Osteoblast (primary cell): ENCODE measurements around the gene ALDH8A1. TPM values are rescaled to one million over a fixed set of nuclear protein-coding genes. Genes with fewer than 3 reads are reported as not detected.
A peak's percentile ranks its signal among the peaks of the same experiment; 100 is the strongest.

Source experiments
- DNase-seq: peaks from one replicate; pipeline ENCODE4 v3.0.0; 2011; ENCODE audit warnings: low spot score, mixed read lengths; ENCODE audit not compliant: insufficient read length; ENCODE audit errors: missing footprints
- H2AFZ ChIP-seq: 2 replicates; pipeline ENCODE4 v1.6.0; 2011; ENCODE audit warnings: mild to moderate bottlenecking, low read length
- H3K27ac ChIP-seq: 2 replicates; pipeline ENCODE4 v1.5.1; 2011; ENCODE audit warnings: mild to moderate bottlenecking, low read depth, low read length, moderate library complexity
- H3K27me3 ChIP-seq: 2 replicates; pipeline ENCODE4 v1.6.0; 2012; ENCODE audit warnings: mild to moderate bottlenecking, control low read depth, inconsistent platforms, low read length, moderate library complexity; ENCODE audit not compliant: insufficient read depth
- H3K36me3 ChIP-seq: 2 replicates; pipeline ENCODE4 v1.5.1; 2011; ENCODE audit warnings: mild to moderate bottlenecking, low read length, control low read depth, moderate library complexity; ENCODE audit not compliant: insufficient read depth
- H3K4me1 ChIP-seq: 2 replicates; pipeline ENCODE4 v1.5.1; 2011; ENCODE audit warnings: mild to moderate bottlenecking, low read length, control low read depth, moderate library complexity; ENCODE audit not compliant: insufficient read depth
- H3K4me2 ChIP-seq: 2 replicates; pipeline ENCODE4 v1.6.0; 2011; ENCODE audit warnings: mild to moderate bottlenecking, low read length; ENCODE audit not compliant: insufficient read depth
- H3K4me3 ChIP-seq: fragments of 200-600 bp; sonication (generic); 3 replicates; pipeline ENCODE4 v1.5.1; 2012; ENCODE audit warnings: mild to moderate bottlenecking, low read length, inconsistent platforms; ENCODE audit not compliant: insufficient read depth
- H3K79me2 ChIP-seq: 2 replicates; pipeline ENCODE4 v1.6.0; 2012; ENCODE audit warnings: mild to moderate bottlenecking, low read length, control low read depth, inconsistent platforms; ENCODE audit not compliant: insufficient read depth
- H3K9me3 ChIP-seq: 2 replicates; pipeline ENCODE4 v1.5.1; 2011; ENCODE audit warnings: low read depth, low read length, control low read depth
- H4K20me1 ChIP-seq: 2 replicates; pipeline ENCODE4 v1.6.0; 2012; ENCODE audit warnings: mild to moderate bottlenecking, low read length, control low read depth; ENCODE audit not compliant: insufficient read depth
- total RNA-seq: library from RNA; depleted of rRNA; stranded (reverse); fragments of >200 nt; gene quantifications from 2 replicates; pipeline ENCODE4 v1.2.3, GENCODE V29; 2012
- TF ChIP-seq, protein P1 (sequence below): IDR thresholded peaks from 2 replicates; pipeline ENCODE4 v1.5.1; 2011; ENCODE audit warnings: mild to moderate bottlenecking, low read depth, low read length, moderate library complexity; ENCODE audit errors: extremely low read depth

ALDH8A1 gene
- total RNA-seq, 1 donor = under 0.01 TPM

DNA sequence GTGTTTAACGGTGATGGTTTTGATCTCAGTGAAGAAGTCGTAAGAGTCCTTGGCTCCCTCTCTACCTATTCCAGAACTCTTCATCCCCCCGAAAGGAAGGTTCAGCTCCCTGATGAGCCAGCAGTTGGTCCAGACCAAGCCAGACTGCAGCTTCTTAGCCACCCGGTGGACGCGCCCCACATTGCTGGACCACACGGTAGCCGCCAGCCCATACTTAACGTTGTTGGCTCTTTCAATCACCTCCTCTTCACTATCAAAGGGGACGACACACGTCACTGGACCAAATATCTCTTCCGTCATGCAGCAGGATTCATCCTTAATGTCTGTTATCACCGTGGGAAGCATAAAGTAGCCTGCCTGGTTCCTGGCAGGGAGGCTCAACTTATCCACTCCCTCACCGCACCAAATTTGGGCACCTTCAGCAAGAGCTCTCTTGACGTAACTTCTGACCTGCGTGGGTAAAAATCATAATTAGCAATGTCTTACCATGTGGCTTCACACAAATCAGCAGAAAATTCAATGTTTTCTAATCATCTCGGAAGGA is 31.4 kb downstream of the ALDH8A1 start:
- H3K4me1 ChIP-seq = no peaks in the 10 kb centered on the region
- TF ChIP-seq, protein P1, sequence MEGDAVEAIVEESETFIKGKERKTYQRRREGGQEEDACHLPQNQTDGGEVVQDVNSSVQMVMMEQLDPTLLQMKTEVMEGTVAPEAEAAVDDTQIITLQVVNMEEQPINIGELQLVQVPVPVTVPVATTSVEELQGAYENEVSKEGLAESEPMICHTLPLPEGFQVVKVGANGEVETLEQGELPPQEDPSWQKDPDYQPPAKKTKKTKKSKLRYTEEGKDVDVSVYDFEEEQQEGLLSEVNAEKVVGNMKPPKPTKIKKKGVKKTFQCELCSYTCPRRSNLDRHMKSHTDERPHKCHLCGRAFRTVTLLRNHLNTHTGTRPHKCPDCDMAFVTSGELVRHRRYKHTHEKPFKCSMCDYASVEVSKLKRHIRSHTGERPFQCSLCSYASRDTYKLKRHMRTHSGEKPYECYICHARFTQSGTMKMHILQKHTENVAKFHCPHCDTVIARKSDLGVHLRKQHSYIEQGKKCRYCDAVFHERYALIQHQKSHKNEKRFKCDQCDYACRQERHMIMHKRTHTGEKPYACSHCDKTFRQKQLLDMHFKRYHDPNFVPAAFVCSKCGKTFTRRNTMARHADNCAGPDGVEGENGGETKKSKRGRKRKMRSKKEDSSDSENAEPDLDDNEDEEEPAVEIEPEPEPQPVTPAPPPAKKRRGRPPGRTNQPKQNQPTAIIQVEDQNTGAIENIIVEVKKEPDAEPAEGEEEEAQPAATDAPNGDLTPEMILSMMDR = no peak
- H3K27me3 ChIP-seq = no peaks in the 10 kb centered on the region
- no peaks in the 10 kb centered on the region for H3K9me3 ChIP-seq
- H3K27ac ChIP-seq = no peak overlapping the region
- DNase-seq = no peak
- no peak overlapping the region for H3K4me2 ChIP-seq
- H3K79me2 ChIP-seq = no peaks in the 10 kb centered on the region
- no peak overlapping the region for H2AFZ ChIP-seq
- no peak overlapping the region for H3K4me3 ChIP-seq
- H3K36me3 ChIP-seq = no peaks in the 10 kb centered on the region
- no peaks in the 10 kb centered on the region for H4K20me1 ChIP-seq

DNA sequence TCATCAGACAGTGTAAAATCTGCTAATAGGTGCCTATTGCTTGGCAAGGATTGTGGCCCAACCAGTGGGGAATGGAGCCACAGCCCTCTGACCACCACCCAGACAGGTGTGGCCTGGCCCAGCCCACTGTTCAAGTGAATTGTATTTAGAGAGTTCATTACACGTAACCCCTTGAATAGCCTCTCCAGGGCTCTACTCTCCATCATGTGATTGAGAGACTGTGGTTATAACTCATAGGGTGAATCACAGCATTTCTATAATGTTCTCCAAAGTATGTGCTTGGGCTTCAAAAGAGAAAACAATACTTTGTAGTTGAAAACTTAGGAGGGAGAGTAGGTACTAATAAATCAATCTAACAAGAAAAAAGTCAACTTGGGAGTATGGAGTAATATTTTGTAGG is 38.4 kb downstream of the ALDH8A1 start:
- Histone ChIP-seq H3K4me1 (peaks cover 41% of the 10 kb centered on the region), H3K36me3 (no peaks in the 10 kb centered on the region), H3K27me3 (no peaks in the 10 kb centered on the region), H2AFZ (peak overlapping the region; percentile 35), H4K20me1 (no peaks in the 10 kb centered on the region), H3K4me3 (no peak overlapping the region), H3K27ac (peak overlapping the region; percentile 100), H3K4me2 (no peak overlapping the region), H3K79me2 (no peaks in the 10 kb centered on the region), H3K9me3 (no peaks in the 10 kb centered on the region)
- peak; percentile 90 for DNase-seq
- TF ChIP-seq, protein P1 = no peak

GRCh38 chr6:134910593-134910935 is 39.3 kb downstream of the ALDH8A1 start:
- TF ChIP-seq, protein P1 = no peak
- no peaks in the 10 kb centered on the region for H4K20me1 ChIP-seq
- peaks cover 41% of the 10 kb centered on the region for H3K4me1 ChIP-seq
- no peaks in the 10 kb centered on the region for H3K79me2 ChIP-seq
- no peak for DNase-seq
- H3K9me3 ChIP-seq = no peaks in the 10 kb centered on the region
- H3K27me3 ChIP-seq = no peaks in the 10 kb centered on the region
- peak overlapping the region; percentile 100 for H3K27ac ChIP-seq
- no peak overlapping the region for H3K4me2 ChIP-seq
- H2AFZ ChIP-seq = peak overlapping the region; percentile 47
- no peaks in the 10 kb centered on the region for H3K36me3 ChIP-seq
- H3K4me3 ChIP-seq = no peak overlapping the region

DNA sequence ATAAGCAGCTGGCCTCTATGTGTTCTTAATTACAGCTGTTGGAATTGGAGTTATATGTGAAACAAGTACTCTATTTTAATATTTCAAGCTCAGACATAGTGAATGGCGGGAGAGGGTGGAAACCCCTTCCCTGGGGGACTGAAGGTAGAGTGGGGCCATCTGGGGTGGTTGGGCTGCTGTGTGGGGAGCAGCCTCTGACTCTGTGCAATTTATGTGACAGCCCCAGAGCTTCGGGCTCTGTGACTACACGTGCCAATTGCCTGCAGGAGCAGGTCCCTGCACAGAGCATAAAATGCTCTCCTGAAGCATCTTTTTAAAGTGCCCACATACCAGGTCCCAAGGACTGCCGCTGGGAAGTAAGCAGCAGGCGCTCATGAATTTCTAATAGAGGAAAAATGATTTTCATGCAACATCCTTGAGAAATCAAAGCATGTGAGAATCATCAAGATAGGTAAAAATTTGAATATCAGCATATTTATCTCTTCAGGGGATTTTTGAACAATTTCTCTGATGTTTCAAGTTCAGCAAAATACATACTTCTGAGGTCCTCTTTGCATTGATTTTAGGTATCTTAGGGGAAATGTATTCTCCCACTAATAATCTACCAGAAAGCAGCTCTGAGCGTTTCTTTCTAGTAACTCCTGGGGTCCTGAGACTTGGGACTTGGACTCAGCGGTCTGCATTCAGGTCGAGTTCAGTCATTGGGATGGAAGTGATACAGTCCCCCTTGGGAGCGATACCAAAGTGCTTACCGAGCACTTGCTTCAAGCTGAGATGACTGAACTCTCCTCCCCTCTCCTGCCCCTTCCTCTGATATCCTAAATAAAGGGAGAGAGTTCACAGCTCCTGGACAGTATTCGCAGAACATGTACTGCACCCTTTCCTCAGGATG is 40.0 kb downstream of the ALDH8A1 start:
- H4K20me1 ChIP-seq = no peaks in the 10 kb centered on the region
- H3K27ac ChIP-seq = peak overlapping the region; percentile 100
- H3K9me3 ChIP-seq = no peaks in the 10 kb centered on the region
- DNase-seq = no peak
- peaks cover 41% of the 10 kb centered on the region for H3K4me1 ChIP-seq
- TF ChIP-seq, protein P1 = no peak
- no peaks in the 10 kb centered on the region for H3K79me2 ChIP-seq
- peak overlapping the region; percentile 24 for H3K4me3 ChIP-seq
- no peaks in the 10 kb centered on the region for H3K36me3 ChIP-seq
- no peaks in the 10 kb centered on the region for H3K27me3 ChIP-seq
- H2AFZ ChIP-seq = peak overlapping the region; percentile 47
- peak overlapping the region; percentile 81 for H3K4me2 ChIP-seq
